Aorta (tissue), 5 donors: ENCODE measurements around the gene AKAP13. TPM values are rescaled to one million over a fixed set of nuclear protein-coding genes. Genes with fewer than 3 reads are reported as not detected.

Source experiments
- ATAC-seq: fragments of 200-7000 bp; cut with Tn5 transposase; one replicate; pipeline ENCODE4 v1.9.1; 2022; ENCODE audit warnings: moderate library complexity; ENCODE audit not compliant: low FRiP score
- DNase-seq, 2 donors: peaks; one replicate each; pipeline ENCODE4 v3.0.0-alpha.2; 2020
- H3K27ac ChIP-seq, 2 donors: one replicate each; pipeline ENCODE4 v1.5.1; 2013; ENCODE audit warnings: low read length in 2 of 2, mild to moderate bottlenecking in 2 of 2, moderate library complexity in 2 of 2, control low read depth in 1 of 2, inconsistent platforms in 1 of 2, low read depth in 1 of 2
- H3K27me3 ChIP-seq, 2 donors: one replicate each; pipeline ENCODE4 v1.6.1; 2013; ENCODE audit warnings: control low read depth in 1 of 2, low read length in 1 of 2, mild to moderate bottlenecking in 1 of 2, moderate library complexity in 1 of 2; ENCODE audit not compliant: insufficient read depth in 2 of 2, control insufficient read depth in 1 of 2
- H3K36me3 ChIP-seq, 2 donors: one replicate each; pipeline ENCODE4 v1.6.1; 2013; ENCODE audit warnings: control low read depth in 1 of 2, low read length in 1 of 2, mild to moderate bottlenecking in 1 of 2; ENCODE audit not compliant: insufficient read depth in 2 of 2, control insufficient read depth in 1 of 2
- H3K4me1 ChIP-seq, 2 donors: one replicate each; pipeline ENCODE4 v1.6.1; 2013; ENCODE audit warnings: low read length in 2 of 2, control low read depth in 1 of 2, mild to moderate bottlenecking in 1 of 2, moderate library complexity in 1 of 2; ENCODE audit not compliant: insufficient read depth in 2 of 2, control insufficient read depth in 1 of 2
- H3K4me3 ChIP-seq, 2 donors: one replicate each; pipeline ENCODE4 v1.5.1; 2013; ENCODE audit warnings: low read length in 2 of 2, control low read depth in 1 of 2, mild to moderate bottlenecking in 1 of 2
- H3K9me3 ChIP-seq: one replicate; pipeline ENCODE4 v1.6.1; 2013; ENCODE audit warnings: mild to moderate bottlenecking, low read length; ENCODE audit not compliant: control insufficient read depth
- WGBS, 2 donors: extraction: QIAGEN DNeasy Blood & Tissue Kit; methylation state at CpG; one replicate each; pipeline ENCODE4 v1.1.7; 2013; 5-methylcytosine and 5-hydroxymethylcytosine counted together
- intact Hi-C, 2 donors: fragments of 100-400 bp; cut with DNase I; formaldehyde crosslinking; loops; one replicate each; pipeline versions ENCODE4 v1.14.2 to v1.15.0; 2022
- polyA plus RNA-seq, 2 donors: library from polyadenylated mRNA; stranded (reverse); fragments of 200-250 nt; gene quantifications; one replicate each; pipeline ENCODE4 v1.2.3, GENCODE V29; 2013
- total RNA-seq, 2 donors: library from RNA; stranded (reverse); fragmentation: NEBNext Ultra II Directional; extraction: Animal tissue kit (Norgen Biotek cat#: 25700); gene quantifications; one replicate each; pipeline ENCODE4 v1.2.1, GENCODE V29; 2021
- donor health status: healthy with polysubstance abuse.
- donor health status: Bipolar disorder and iron deficiency.
- donor health status: DM: no; HTN: no; CAD: no.
- donor health status: DM: no; HTN: no; CAD: no.
- donor health status: DM: yes; HTN: yes; CAD: no.

The AKAP13 gene
- total and polyA plus RNA-seq, 4 donors: 29.6 to 267 (median 138) TPM

DNA sequence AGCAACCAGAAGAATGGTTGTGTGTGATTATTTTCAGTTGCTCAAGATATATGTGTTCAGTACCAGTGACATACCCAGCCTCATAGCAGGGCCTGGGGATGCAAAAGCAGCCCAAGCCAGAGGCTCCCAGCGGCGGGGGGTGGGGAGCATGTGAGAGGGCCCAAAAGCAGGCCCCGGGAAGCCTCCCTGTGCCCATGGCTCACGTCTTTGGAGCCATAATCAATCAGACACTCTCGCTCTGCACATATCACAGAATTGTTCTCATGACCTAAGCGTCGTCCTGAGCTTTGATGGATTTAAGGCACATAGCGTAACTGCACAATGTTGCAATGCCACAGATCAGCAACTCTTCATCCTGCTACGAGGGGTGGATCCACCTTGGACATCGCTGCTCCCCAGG is 393.6 kb downstream of the AKAP13 start:
- 94 to 97% methylated on average over 10 of the region's 10 CpGs for WGBS, 2 donors
- ATAC-seq (no peak), DNase-seq (no peak)
- intact Hi-C loops: no loop called here
- H3K27ac ChIP-seq: no peak overlapping the region
- no peak overlapping the region for H3K4me3 ChIP-seq
- no peaks in the 10 kb centered on the region for H3K4me1 ChIP-seq
- no peaks in the 10 kb centered on the region for H3K27me3 ChIP-seq
- no peaks in the 10 kb centered on the region for H3K9me3 ChIP-seq
- H3K36me3 ChIP-seq: no peaks in the 10 kb centered on the region

DNA sequence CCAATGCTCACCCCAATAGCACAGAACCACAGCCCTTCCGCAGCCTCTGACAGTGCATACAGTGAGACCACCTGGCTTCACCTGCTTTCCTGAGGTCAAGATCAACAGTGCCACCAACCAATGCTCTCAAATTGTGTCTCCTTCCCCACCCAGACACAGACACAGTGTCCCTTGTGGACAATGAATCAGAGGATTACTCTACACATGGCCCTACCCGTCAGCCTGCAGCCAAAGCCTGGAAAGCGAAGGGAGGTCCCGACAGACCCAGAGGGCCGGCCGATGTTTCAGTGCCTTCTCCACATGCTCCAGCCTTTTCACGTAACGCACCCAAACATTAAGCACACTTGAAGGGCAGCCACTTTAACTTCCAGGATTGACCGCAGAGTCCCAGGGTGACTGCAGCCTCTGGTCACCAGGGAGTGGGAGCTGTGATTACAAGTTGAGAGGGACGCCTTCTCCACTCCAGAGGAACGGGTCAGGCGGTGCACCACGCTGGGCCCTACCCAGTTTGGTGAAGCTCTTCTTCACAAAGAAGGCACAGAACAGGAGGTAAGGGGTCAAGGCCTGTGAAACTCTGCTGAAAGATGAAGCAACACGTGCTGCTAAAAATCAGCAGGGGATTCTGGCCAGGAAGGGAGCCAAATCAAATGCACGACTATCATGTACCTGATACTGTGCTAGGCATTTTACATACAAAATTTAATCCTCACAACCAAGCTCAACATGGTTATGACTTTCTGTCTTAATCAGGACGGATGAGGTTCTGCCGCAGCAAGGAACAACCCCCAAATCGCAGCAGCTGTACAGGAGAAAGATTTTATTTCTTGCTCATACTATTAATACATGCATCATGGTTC is 397.1 kb downstream of the AKAP13 start:
- Histone ChIP-seq H3K27me3 (no peaks in the 10 kb centered on the region), H3K4me3 (no peak overlapping the region), H3K36me3 (no peaks in the 10 kb centered on the region), H3K27ac (no peak overlapping the region), H3K4me1 (no peaks in the 10 kb centered on the region), H3K9me3 (no peaks in the 10 kb centered on the region)
- ATAC-seq: no peak
- WGBS, 2 donors: 94 to 95% methylated on average over 18 of the region's 18 CpGs
- intact Hi-C loops: no loop called here
- DNase-seq: no peak

DNA sequence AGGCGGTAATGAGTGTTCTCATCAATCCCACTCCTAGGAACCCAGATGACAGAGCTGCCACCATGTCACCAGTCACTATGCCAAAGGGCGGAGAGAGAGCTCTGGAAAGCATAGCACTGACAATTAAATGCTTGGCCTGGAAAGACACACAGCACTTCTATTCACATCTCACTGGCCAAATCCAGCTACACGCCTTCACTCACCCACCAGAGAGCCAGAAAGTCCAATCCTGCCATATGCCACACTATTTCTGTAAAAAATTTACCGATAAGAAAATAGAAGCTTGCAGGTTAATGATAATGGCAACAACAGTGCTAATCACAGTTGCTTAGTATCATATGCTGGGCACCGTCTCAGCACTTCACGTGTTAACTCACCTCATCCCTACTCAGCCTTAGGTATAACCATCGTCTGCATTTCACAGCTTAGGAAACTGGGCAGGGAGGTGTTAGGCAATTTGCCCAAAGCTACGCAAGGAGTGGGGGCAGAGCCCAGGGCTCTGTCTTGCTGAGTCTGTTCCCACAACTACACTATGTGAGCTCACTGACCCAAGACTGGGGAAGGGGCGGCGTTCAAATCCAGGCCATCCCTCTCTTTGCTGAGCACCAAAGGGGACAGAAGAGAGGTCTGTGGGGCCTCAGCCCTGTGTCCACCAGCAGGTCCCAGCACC is 397.8 kb downstream of the AKAP13 start:
- ATAC-seq (no peak), DNase-seq (no peak)
- WGBS, 2 donors: 55 to 64% methylated on average over 10 of the region's 10 CpGs
- H3K36me3 ChIP-seq: no peaks in the 10 kb centered on the region
- H3K9me3 ChIP-seq: no peaks in the 10 kb centered on the region
- H3K27ac ChIP-seq: no peak overlapping the region
- H3K4me3 ChIP-seq: no peak overlapping the region
- no peaks in the 10 kb centered on the region for H3K4me1 ChIP-seq
- H3K27me3 ChIP-seq: no peaks in the 10 kb centered on the region
- intact Hi-C loops: no loop called here

DNA sequence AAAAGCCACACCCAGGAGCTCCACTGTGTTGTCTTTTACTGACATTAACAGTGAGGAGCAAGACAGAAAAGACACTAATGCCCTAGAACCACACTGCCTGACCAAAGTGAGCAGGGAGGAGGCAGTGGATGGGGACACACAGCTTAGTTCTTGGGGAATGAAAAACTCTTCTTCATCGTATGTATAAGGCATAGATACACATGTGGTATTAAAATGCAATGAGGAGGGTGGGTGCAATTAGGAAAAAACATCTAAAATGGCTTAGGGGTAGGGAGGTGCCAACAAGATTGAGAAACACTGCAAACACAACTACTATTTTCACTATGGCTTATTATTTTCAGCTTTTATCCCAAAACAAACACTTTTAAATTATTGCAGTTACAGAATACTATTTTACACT is 398.8 kb downstream of the AKAP13 start:
- 95 to 96% methylated on average over 1 of the region's 1 CpG for WGBS, 2 donors
- Histone ChIP-seq H3K27ac (no peak overlapping the region), H3K9me3 (no peaks in the 10 kb centered on the region), H3K4me3 (no peak overlapping the region), H3K27me3 (no peaks in the 10 kb centered on the region), H3K4me1 (no peaks in the 10 kb centered on the region), H3K36me3 (no peaks in the 10 kb centered on the region)
- ATAC-seq: no peak
- no peak for DNase-seq
- intact Hi-C loops: no loop called here

DNA sequence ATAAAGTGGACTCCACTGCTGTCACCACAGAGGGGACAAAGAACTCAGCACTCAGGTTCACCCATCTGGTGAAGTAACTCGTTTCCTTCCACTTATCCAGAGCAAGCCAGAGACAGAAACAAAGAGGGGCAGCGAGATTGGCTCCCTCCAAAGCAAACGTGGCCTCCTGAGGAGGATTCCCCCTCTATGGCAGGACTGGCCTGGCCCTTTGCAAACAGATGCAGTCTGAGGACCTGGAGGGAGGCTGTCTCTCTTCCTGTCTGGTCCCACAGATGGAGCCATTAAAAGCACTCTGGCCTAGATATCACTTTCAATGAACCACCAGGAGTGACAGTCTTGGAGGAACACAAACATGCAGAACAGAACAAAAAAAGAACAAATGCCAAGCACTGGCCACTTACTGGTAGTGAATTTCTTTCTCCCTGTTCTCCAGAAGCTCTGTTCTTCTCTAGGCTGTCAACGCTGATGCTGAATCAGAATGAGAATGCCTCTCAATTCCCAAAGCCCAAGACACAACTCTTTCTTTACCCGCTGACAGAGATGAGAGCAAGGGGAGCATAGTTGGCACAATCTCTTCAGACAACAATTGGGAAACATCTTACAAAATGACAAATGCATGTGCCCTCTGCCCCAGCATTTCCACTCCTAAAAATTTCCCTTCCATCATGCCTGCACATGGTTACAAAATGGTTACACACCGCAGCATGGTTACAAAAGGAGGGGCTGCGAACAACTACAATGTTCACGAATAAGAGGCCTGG is 400.0 kb downstream of the AKAP13 start:
- Histone ChIP-seq H3K36me3 (no peaks in the 10 kb centered on the region), H3K27me3 (no peaks in the 10 kb centered on the region), H3K4me1 (no peaks in the 10 kb centered on the region), H3K9me3 (no peaks in the 10 kb centered on the region), H3K4me3 (no peak overlapping the region), H3K27ac (no peak overlapping the region)
- DNase-seq (no peak), ATAC-seq (no peak)
- 86 to 88% methylated on average over 8 of the region's 8 CpGs for WGBS, 2 donors
- intact Hi-C loops: no loop called here

DNA sequence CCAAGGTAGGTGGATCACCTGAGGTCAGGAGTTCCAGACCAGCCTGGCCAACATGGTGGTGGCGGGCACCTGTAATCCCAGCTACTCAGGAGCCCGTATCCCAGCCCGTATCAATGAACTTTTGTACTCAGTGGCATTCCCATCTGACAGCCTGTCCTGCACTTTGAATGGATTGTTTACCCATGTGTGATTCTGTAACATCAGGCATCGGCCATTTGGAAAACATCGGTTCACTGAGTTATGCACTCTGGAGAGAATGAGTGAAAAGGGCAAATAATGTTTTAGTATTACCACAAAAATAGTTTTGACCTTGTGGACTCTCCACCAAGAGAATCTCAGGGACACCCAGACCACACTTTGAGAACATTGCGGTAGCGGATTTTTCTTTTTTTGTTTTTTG is 400.7 kb downstream of the AKAP13 start:
- H3K27me3 ChIP-seq: no peaks in the 10 kb centered on the region
- DNase-seq (no peak), ATAC-seq (no peak)
- H3K4me1 ChIP-seq: no peaks in the 10 kb centered on the region
- no peak overlapping the region for H3K4me3 ChIP-seq
- WGBS, 2 donors: 94 to 96% methylated on average over 7 of the region's 7 CpGs
- no peaks in the 10 kb centered on the region for H3K36me3 ChIP-seq
- intact Hi-C loops: no loop called here
- H3K9me3 ChIP-seq: no peaks in the 10 kb centered on the region
- H3K27ac ChIP-seq: no peak overlapping the region

DNA sequence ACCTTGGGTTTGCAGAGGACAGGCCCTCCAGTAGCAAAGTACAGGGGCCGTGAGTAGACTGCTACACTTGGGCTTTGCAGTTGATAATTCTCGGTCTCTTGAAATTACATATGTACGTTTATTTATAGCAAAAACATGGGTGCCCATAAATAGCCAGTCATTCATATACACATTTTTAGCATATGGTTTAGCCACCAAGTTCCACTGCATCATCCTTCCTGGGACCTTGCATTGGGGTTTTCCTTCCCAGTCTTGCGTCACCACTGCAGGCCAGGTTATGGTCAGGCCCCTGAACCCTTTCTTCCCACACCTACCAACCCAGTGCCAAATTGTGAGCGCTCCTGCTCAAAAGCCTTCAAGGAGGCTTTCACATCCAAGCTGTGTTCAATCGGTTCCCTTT is 401.7 kb downstream of the AKAP13 start:
- DNase-seq (no peak), ATAC-seq (no peak)
- WGBS, 2 donors: 91 to 93% methylated on average over 6 of the region's 6 CpGs
- no peak overlapping the region for H3K27ac ChIP-seq
- H3K9me3 ChIP-seq: no peaks in the 10 kb centered on the region
- H3K4me1 ChIP-seq: no peaks in the 10 kb centered on the region
- no peaks in the 10 kb centered on the region for H3K36me3 ChIP-seq
- H3K27me3 ChIP-seq: no peaks in the 10 kb centered on the region
- no peak overlapping the region for H3K4me3 ChIP-seq
- intact Hi-C loops: no loop called here

DNA sequence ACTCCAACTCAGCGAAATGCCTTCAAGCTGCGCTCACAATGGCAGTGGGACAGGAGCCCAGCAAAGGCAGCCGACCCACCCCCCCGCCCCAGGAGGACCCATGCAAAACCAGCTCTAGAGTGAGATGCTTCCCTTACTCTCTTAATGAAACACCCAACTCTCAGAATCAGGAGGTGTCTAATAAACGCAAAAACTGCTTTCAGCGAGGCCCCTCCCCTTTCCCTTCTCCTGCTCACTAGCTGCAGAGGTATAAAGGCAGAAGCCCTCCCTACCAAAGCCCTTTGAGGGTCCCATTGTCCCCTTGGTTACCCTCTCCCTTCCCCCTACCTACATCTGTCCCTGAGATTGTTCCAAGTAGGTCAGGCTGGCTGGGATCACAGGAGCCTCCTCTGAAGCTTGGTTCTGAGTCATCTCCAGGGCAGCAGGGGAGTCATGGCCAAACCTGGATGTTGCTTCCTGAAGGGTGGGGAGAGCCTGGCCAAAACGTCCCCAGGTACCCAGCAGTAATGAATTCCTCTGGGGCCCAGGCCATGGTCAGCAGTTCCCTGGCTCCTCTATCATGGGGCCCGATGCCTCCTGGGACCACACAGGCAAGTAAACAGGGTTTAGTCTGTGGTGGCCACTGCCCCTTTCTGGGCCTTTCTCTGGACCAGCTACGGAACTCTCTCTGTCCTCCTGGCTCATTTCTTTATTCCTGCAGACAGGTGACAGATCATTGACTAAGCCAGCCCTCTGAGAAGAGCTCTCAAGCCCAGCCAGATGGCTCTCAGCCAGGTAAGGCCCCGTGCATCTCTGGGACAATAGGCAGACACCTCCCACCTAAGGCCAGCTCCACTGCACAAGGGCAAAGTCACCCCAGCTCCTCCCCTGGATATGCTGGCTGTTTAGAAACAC is 405.7 kb downstream of the AKAP13 start:
- no peak overlapping the region for H3K4me3 ChIP-seq
- H3K9me3 ChIP-seq: no peaks in the 10 kb centered on the region
- H3K27ac ChIP-seq: peak overlapping the region in 1 of 2 donors; percentile 49
- no peaks in the 10 kb centered on the region for H3K36me3 ChIP-seq
- WGBS, 2 donors: 12 to 14% methylated on average over 9 to 10 of the region's 10 CpGs
- ATAC-seq: peak; percentile 61
- H3K4me1 ChIP-seq: no peaks in the 10 kb centered on the region
- intact Hi-C loops: loop anchor here in 1 of 2 donors (1.0 kb wide), 1 partner anchor 14 kb away; no protein-coding TSS in a partner anchor
- no peaks in the 10 kb centered on the region for H3K27me3 ChIP-seq
- DNase-seq: no peak
